CD4-positive, alpha-beta T cell treated with Interleukin-21 for 1 hour (primary cell): Measurements from ENCODE around the gene KIF20A.
"Not testable (repeated sequence)": the region's sequence is repeated elsewhere in the genome, so short reads cannot be mapped to it uniquely, and the experiment has no call there.

Source experiments
- DNase-seq: peaks from one replicate; pipeline ENCODE4 v3.0.0-alpha.2; 2020

KIF20A gene

GRCh38 chr5:138178516-138179276, at the start of gene KIF20A, which contains the start of gene BRD8:
Gene KIF20A (plus strand): TSS chr5:138179112. CDS start chr5:138179681, 569 bp downstream.
Gene BRD8 (minus strand): TSS chr5:138178630. CDS start chr5:138178614, 16 bp downstream.
- peak; percentile 94 for DNase-seq

GRCh38 chr5:138129347-138129746, 49.6 kb upstream of the KIF20A start:
- no peak for DNase-seq

GRCh38 chr5:138132543-138132942, 46.4 kb upstream of the KIF20A start:
- no peak for DNase-seq

GRCh38 chr5:138138949-138139780, 39.7 kb upstream of the KIF20A start, which contains the start of gene NME5:
Gene NME5 (minus strand): TSS chr5:138139428. CDS start chr5:138138780, 648 bp downstream.
- no peak for DNase-seq

- no peak for DNase-seq
Observed at GRCh38 chr5:138139781-138140090, 39.2 kb upstream of the KIF20A start.

- no peak for DNase-seq
Observed at GRCh38 chr5:138140268-138140667, 38.6 kb upstream of the KIF20A start.

GRCh38 chr5:138141734-138142133, 37.2 kb upstream of the KIF20A start:
- DNase-seq, result no peak

- not testable (repeated sequence) for DNase-seq
Observed at GRCh38 chr5:138143578-138143977, 35.3 kb upstream of the KIF20A start.

GRCh38 chr5:138148811-138149210, 30.1 kb upstream of the KIF20A start:
- no peak for DNase-seq

- no peak for DNase-seq
Observed at GRCh38 chr5:138149530-138149929, 29.4 kb upstream of the KIF20A start.

- DNase-seq, result not testable (repeated sequence)
Observed at GRCh38 chr5:138155977-138156376, 22.9 kb upstream of the KIF20A start.

GRCh38 chr5:138157626-138158025, 21.3 kb upstream of the KIF20A start:
- no peak for DNase-seq

GRCh38 chr5:138159666-138160065, 19.2 kb upstream of the KIF20A start:
- no peak for DNase-seq

GRCh38 chr5:138160706-138161105, 18.2 kb upstream of the KIF20A start:
- DNase-seq, result no peak

GRCh38 chr5:138163721-138164120, 15.2 kb upstream of the KIF20A start:
- no peak for DNase-seq

- no peak for DNase-seq
Observed at GRCh38 chr5:138169124-138169523, 9.8 kb upstream of the KIF20A start.

GRCh38 chr5:138170299-138170698, 8.6 kb upstream of the KIF20A start:
- no peak for DNase-seq

GRCh38 chr5:138177941-138178515, 884 bp upstream of the KIF20A start:
- DNase-seq, result peak; percentile 35

GRCh38 chr5:138179277-138179857, 455 bp downstream of the KIF20A start:
- no peak for DNase-seq

GRCh38 chr5:138180183-138180782, 1.4 kb downstream of the KIF20A start:
- peak; percentile 60 for DNase-seq

GRCh38 chr5:138180841-138181240, 1.9 kb downstream of the KIF20A start:
- no peak for DNase-seq

GRCh38 chr5:138182808-138183207, 3.9 kb downstream of the KIF20A start:
- DNase-seq, result no peak

GRCh38 chr5:138186002-138186447, 7.1 kb downstream of the KIF20A start:
- DNase-seq, result no peak
